Head of caudate nucleus (tissue), 42 donors: ENCODE results near the gene LRRC72.

Experiments used
- DNase-seq, 42 donors: peaks; one replicate each; pipeline versions ENCODE4 v3.0.0 to v3.0.0-alpha.2; 2020 to 2021; ENCODE audit warnings: mixed read lengths in 7 of 42
- intact Hi-C: fragments of 100-400 bp; cut with DNase I; formaldehyde crosslinking; loops from one replicate; pipeline ENCODE4 v1.15.0; 2022

Gene LRRC72

DNA sequence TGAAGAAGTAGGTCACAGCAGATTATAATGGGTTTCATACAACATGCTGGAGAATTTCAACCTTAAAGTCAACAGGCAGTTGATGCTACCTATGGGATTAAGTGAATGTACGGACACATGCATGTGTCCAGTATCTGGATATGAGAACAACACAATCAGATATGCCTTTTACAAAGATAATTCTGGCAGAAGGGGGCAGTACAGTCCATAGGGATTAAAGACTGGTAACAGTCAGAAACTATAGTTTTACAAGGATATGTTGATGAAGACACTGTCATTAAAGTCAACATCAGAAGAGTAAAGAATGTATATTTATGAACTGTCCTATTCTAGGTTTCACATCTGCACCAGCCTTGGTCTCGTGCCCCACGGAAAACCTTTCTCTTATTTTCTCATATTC, 77.4 kb downstream of the LRRC72 start:
- peak in 2 of 42 donors; percentile 24 to 53 for DNase-seq
- intact Hi-C loops = loop anchor here (10.0 kb wide), 1 partner anchor 311 kb away; no protein-coding TSS in a partner anchor

DNA sequence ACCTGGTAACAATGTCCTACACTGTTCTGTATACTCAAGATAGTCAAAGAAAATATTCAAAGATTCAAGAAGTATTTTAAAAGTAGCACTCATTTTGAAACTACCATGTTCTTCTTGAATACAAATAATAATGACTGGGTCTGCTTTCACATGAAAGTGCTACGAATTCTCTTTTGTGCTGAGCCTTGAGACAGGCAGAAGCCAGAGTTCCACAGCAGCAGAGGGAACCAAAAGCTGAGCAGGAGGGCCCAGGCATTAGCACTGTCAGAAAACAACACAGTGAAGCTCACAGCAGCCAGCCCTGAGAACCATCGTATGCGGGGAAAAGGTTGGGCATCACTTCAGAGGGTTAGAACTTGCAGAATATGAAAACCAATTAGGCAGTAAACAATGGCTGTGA, 80.1 kb downstream of the LRRC72 start:
- no peak for DNase-seq
- intact Hi-C loops = loop anchor here (10.0 kb wide), 1 partner anchor 308 kb away; no protein-coding TSS in a partner anchor

DNA sequence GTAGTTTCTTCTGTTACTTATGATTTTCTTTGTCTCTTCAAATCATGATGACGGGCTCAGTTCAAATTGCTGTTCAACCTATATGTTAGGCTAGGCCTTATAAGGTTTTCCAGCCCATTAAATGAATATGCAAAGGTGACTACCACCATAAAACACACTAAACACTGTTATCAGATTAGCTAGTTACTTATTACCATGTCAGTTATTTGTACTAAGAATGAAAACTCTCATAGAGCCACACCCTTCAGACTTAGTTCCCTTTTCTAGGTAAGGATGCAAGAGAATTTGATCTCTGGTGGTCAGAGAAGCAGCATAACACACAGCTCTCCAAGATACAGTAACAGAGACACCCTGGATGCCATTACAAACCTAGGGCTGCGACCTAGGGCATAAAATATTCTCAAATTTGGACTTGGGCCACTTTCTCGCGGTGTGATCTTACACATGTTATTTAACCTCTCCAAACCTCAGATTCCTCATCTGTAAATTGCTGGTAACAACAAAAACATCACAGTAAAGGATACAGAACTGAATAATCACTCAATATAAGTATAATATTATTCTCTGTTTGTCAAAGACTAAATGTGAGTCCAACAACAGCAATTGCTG, 83.3 kb downstream of the LRRC72 start:
- no peak for DNase-seq
- intact Hi-C loops = loop anchor here (10.0 kb wide), 1 partner anchor 305 kb away; no protein-coding TSS in a partner anchor

DNA sequence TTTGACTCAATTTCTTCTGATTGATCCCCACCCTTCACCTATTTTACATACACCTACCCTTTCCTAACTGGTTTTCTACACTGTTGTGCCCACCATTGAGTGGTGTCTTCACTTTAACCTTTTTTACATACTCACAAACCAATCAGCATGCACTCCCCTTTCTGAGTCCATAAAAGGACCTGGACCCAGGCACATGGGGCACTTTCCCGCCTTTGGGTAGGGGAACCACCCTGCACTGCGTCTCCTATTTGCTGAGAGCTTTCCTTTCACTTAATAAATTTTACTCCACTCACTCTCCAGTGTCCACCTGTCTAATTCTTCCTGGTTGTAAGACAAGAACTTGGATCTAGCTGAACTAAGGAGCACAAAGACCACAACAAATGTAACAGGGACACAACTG, 85.1 kb downstream of the LRRC72 start:
- intact Hi-C loops = no loop called here

DNA sequence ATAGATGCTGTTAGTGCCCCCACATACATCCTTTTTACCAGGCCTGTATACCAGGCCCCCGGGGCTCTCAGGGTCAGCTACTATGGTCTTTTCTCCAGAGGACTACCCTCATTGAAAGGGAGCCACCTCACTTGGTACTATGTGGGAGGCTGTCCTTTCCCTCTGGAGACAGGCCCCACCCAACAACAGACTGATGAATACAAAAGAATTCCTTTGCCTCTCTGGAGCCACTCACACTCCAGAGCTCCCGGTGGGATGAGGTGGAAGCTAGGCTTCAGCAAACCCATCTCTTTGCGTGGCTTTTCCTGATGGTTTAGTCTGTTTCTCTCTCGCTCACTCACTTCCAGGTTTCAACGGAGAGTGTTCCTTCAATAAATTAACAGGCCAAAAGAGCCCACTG, 88.6 kb downstream of the LRRC72 start:
- intact Hi-C loops = no loop called here
- DNase-seq = no peak

More for the DNA sequence above, 85.1 kb downstream of the LRRC72 start:
- DNase-seq = no peak

DNA sequence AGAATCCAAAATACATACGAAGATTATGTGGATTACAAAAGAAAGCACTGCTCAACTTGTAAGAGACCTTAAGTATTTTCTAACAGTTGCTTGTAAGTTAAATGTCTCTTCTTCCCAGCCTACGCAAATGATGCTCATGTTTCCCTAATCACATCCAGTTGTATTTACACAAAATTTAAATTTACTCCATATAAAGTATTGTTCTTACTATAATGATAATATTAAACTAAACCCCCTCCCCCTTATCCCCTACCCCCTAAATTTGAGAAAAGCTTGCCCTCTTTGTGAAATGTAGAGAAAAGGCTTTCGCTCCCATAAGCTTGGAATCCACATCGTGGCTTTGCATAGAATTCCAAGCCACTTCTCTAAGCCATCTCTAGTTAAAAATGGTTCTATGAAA, 89.5 kb downstream of the LRRC72 start:
- intact Hi-C loops = no loop called here
- DNase-seq = no peak

DNA sequence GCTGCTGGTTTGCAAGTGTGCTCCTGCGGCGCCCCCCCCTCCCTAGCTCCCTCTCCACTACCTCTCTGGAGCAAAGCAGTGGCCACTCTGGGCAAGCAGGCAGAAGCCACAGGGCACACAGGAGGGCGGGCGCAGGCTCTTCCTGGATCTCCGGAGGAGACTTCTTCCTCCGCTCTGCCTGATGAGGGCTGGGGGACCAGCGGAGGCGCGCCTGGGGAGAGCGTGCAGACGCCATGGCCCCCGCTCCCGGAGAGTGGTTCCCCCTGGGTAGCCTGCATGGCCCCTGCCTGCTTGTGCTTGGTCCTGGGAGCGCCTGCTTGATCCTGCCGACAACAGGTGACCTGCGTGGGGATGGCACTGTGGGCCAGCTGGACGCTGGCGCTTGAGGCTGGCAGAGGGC, 89.9 kb downstream of the LRRC72 start:
- intact Hi-C loops = no loop called here
- DNase-seq = no peak

DNA sequence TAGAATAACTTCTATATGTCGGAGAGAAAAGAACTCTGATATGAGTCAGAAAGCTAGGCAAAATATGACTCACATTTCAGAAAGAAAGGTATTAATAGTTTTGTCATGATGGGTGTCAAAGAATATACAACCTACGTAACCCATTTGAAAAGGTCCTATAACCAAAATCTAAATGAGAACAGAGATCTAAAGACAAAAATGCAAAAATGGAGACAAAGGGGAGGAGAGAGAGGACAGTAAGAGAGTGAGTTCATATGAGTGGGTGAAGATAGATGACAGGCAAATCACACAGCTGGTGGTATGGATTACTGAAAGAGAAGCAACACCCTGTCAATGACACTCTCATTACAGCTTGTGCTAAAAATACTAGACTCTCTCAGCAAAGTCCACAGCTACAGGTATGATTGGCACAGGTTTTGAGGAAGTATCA, 93.4 kb downstream of the LRRC72 start:
- intact Hi-C loops = no loop called here
- DNase-seq = peak in 5 of 42 donors; percentile 17 to 70 (median 34)

DNA sequence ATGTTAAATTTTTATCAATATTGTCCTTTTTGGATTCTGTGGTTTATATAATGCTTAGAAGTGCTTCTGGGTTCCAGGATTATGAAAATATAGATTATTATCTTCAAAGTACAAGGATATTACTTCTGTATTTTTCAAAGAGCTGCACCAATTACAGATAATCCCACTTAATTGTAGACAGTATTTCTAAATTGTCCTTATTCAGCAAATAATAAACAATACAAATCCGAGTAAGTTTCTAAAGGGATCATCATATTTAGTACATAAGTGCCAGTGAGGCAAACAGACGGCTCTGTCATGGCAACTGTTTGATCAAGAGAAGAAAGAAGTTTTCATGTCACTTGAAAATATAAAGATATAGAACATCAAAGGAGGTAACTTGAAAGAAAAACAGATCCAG, 99.8 kb downstream of the LRRC72 start:
- intact Hi-C loops = no loop called here

DNA sequence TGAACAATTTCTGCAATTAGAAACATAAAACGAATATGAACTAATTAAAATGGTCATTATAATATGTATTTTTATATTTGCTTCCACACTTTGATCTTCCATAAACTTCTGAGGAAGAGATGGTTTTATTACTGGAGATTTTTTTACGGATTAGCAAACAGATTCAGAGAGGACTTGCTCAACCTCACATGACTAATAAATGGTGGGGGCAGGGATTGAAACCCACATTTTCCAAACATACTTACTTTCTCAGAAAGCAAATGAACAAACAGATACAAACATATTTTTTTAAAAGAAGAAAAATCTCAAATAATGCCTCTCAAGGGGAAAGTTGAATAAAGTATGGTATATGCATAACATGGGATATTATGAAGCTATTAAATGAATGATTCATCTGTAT, 100.6 kb downstream of the LRRC72 start:
- intact Hi-C loops = no loop called here
- no peak for DNase-seq

More for the DNA sequence above, 99.8 kb downstream of the LRRC72 start:
- DNase-seq = no peak

DNA sequence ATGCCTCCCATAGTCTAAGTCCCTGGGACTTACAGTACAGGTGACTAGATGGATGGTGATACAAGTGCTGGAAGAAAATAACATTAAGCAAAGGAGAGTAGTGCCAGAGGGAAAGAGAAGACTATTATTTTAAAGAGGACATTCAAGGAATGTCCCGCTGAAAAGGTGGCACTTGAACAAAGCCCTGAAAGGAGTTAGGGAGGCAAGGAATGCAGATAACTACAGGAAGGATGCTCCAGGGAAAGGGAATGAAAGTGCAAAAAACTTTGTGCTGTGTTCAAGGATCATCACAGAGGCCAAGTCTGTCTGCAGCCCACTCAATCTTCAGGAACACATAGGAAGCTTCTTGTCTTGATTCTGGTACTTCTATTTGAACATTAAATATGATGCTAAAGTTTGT, 104.0 kb downstream of the LRRC72 start:
- intact Hi-C loops = no loop called here
- DNase-seq = no peak
